AG09319 (cell line): Measurements from ENCODE around the gene METTL23.
A peak's percentile ranks its signal among the peaks of the same experiment; 100 is the strongest.

Experiments
- DNase-seq: peaks from one replicate; pipeline ENCODE4 v3.0.0-alpha.2; 2010; ENCODE audit warnings: low read depth; ENCODE audit errors: extremely low read depth
- CTCF ChIP-seq: IDR thresholded peaks from 2 replicates; pipeline ENCODE4 v1.5.1; 2011; ENCODE audit warnings: low read depth, mild to moderate bottlenecking, inconsistent platforms, low read length, moderate library complexity

The METTL23 gene

DNA sequence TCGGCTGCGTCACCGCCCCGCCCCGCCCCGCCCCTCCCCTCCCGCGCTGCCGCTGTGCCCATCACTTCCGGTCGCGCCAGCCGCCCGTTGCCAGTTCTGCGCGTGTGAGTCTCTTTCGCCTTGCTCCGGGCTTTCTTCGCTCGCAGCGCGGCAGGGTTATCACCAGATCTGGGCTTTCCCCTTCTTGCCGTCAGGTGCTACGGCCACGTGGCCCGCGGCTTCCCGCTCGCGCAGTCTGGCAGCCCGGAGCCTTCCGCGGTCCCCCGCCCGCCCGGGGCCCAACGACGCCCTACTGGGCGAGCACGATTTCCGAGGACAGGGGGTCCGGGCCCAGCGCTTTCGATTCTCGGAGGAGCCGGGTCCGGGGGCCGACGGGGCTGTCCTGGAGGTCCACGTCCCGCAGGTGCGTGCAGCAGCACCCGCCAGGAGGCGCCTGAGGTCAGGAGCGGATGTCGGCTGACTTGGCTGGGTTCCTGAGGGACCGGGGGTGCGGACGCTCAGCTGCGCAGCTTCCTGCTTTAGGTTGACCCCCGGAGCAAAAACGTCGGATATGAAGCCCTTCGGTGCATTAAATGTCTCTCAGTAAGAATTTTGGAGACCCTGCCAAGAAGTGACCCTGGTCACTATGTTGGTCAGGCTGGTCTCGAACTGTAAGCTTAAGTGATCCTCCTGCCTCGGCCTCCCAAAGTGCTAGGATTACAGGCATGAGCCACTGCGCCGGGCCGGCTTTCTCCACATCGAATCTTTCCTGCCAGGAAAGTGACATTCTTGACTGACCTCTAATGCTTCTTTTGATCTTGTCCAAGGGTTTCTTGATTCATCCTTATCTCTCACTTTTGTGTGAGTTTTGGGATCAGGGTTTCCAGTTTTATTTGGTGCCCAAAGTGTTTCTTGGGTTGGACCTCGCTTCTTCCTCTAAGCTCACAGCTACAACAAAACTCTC is at the start of gene METTL23:
METTL23 (plus strand) TSS at position 64 of the 943 bp plus-strand sequence. CDS start 2,872 bp downstream, outside the sequence.
- peak; percentile 71 for TF ChIP-seq CTCF
- no peak for DNase-seq

GRCh38 chr17:76677406-76677805 is 49.2 kb upstream of the METTL23 start:
- DNase-seq, result no peak
- no peak for TF ChIP-seq CTCF

GRCh38 chr17:76678330-76678729 is 48.3 kb upstream of the METTL23 start:
- no peak for TF ChIP-seq CTCF
- DNase-seq, result no peak

GRCh38 chr17:76679239-76679638 is 47.4 kb upstream of the METTL23 start:
- DNase-seq, result no peak
- no peak for TF ChIP-seq CTCF

- peak; percentile 49 for DNase-seq
- TF ChIP-seq CTCF, result peak; percentile 84
Observed at GRCh38 chr17:76681222-76682137, 45.2 kb upstream of the METTL23 start.

GRCh38 chr17:76682296-76682695 is 44.3 kb upstream of the METTL23 start:
- no peak for TF ChIP-seq CTCF
- peak; percentile 54 for DNase-seq
